ENCODE results near the gene RHOBTB1.

- no peak for TF ChIP-seq CTCF (IDR thresholded peaks at IDR 0.05; ENCODE audit: low read length)
- no peak for TF ChIP-seq EZH2 (IDR thresholded peaks at IDR 0.05; ENCODE audit: borderline replicate concordance, low read length)
These were observed 101.3 kb downstream of the RHOBTB1 start for GRCh38 chr10:60842694-60843093.

All from OCI-LY1 (cell line).